ENCODE measurements around the gene TTC28.
"Not testable (repeated sequence)": the region's sequence is repeated elsewhere in the genome, so short reads cannot be mapped to it uniquely, and the experiment has no call there.

TTC28 gene

GRCh38 chr22:28553108-28553866 is 126.4 kb downstream of the TTC28 start:
- not testable (repeated sequence) for DNase-seq

GRCh38 chr22:28548406-28548805 is 131.2 kb downstream of the TTC28 start:
- peak; percentile 5 for DNase-seq

- no peak for DNase-seq
These were observed 132.4 kb downstream of the TTC28 start for GRCh38 chr22:28547132-28547842.

- no peak for DNase-seq
These were observed 135.2 kb downstream of the TTC28 start for GRCh38 chr22:28544431-28544868.

- DNase-seq: no peak
These were observed 136.5 kb downstream of the TTC28 start for GRCh38 chr22:28542980-28543621.

- no peak for DNase-seq
These were observed 138.5 kb downstream of the TTC28 start for GRCh38 chr22:28541137-28541536.

- no peak for DNase-seq
These were observed 140.7 kb downstream of the TTC28 start for GRCh38 chr22:28538922-28539321.

- not testable (repeated sequence) for DNase-seq
These were observed 149.1 kb downstream of the TTC28 start for GRCh38 chr22:28530565-28530964.

GRCh38 chr22:28529144-28529543 is 150.5 kb downstream of the TTC28 start:
- DNase-seq: not testable (repeated sequence)

- DNase-seq: no peak
These were observed 158.2 kb downstream of the TTC28 start for GRCh38 chr22:28521451-28521850.

- DNase-seq: no peak
These were observed 165.3 kb downstream of the TTC28 start for GRCh38 chr22:28514321-28514821.

- DNase-seq: not testable (repeated sequence)
These were observed 167.3 kb downstream of the TTC28 start for GRCh38 chr22:28512387-28512786.

- no peak for DNase-seq
These were observed 171.7 kb downstream of the TTC28 start for GRCh38 chr22:28507896-28508295.

GRCh38 chr22:28506150-28506535 is 173.5 kb downstream of the TTC28 start:
- DNase-seq: no peak

- DNase-seq: no peak
These were observed 174.1 kb downstream of the TTC28 start for GRCh38 chr22:28505416-28506149.

GRCh38 chr22:28500006-28500405 is 179.6 kb downstream of the TTC28 start:
- DNase-seq: no peak

- DNase-seq: no peak
These were observed 181.6 kb downstream of the TTC28 start for GRCh38 chr22:28498044-28498443.

GRCh38 chr22:28497188-28497587 is 182.5 kb downstream of the TTC28 start:
- DNase-seq: no peak

- not testable (repeated sequence) for DNase-seq
These were observed 188.4 kb downstream of the TTC28 start for GRCh38 chr22:28491289-28491688.

GRCh38 chr22:28488825-28489224 is 190.8 kb downstream of the TTC28 start:
- DNase-seq: no peak

GRCh38 chr22:28484662-28485061 is 195.0 kb downstream of the TTC28 start:
- no peak for DNase-seq

- DNase-seq: no peak
These were observed 197.9 kb downstream of the TTC28 start for GRCh38 chr22:28481725-28482124.
